Measurements from ENCODE around the gene CMKLR1.

Gene CMKLR1

GRCh38 chr12:108338915-108339657 is at the start of gene CMKLR1:
Gene CMKLR1 (minus strand): TSS chr12:108339311. CDS start chr12:108293591, 45,720 bp downstream.
- H3K4me3 ChIP-seq (ENCODE audit: low read depth, low read length): no peak within 1 kb of the TSS
- TF ChIP-seq, protein P1, sequence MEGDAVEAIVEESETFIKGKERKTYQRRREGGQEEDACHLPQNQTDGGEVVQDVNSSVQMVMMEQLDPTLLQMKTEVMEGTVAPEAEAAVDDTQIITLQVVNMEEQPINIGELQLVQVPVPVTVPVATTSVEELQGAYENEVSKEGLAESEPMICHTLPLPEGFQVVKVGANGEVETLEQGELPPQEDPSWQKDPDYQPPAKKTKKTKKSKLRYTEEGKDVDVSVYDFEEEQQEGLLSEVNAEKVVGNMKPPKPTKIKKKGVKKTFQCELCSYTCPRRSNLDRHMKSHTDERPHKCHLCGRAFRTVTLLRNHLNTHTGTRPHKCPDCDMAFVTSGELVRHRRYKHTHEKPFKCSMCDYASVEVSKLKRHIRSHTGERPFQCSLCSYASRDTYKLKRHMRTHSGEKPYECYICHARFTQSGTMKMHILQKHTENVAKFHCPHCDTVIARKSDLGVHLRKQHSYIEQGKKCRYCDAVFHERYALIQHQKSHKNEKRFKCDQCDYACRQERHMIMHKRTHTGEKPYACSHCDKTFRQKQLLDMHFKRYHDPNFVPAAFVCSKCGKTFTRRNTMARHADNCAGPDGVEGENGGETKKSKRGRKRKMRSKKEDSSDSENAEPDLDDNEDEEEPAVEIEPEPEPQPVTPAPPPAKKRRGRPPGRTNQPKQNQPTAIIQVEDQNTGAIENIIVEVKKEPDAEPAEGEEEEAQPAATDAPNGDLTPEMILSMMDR (IDR thresholded peaks at IDR 0.05; ENCODE audit: insufficient read depth, low read depth, low read length, missing control alignments): no peak
- no peak for DNase-seq (ENCODE audit: low read depth)

GRCh38 chr12:108387771-108388170 is 48.7 kb upstream of the CMKLR1 start:
- no peak overlapping the region for H3K4me3 ChIP-seq (ENCODE audit: low read depth, low read length)
- TF ChIP-seq, protein P1 (IDR thresholded peaks at IDR 0.05; ENCODE audit: insufficient read depth, low read depth, low read length, missing control alignments): no peak
- DNase-seq (ENCODE audit: low read depth): no peak

DNA sequence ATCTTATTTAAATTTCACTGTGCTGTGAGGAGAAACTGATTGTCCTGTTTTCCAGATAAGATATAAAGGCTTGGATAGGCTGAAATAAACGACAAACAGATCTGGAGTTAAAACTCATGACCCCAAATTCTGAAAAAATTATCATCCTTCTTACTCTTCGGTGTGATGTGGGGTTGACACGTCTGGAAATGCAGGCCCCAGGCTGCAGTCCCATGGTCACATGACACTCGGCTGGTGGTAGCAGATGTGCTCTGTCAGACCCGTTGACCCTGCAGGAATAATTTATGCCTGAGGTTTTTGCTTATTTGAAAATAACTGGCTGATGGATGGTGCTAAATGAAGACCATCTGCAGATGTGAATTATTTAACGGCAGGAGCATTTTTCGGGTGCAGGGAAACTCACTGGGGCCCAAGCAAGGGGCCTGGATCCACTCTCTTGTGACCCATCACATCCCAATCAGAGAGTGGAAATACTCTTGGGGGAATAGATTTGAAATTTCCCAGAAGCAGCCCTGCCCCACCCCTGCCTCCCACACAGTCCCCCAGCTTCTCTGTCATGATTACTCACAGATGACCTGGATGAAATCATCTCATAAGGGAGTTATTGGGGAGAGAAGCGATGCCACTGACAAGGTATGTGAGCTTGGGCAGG is 47.7 kb upstream of the CMKLR1 start:
- no peak for DNase-seq (ENCODE audit: low read depth)
- no peak overlapping the region for H3K4me3 ChIP-seq (ENCODE audit: low read depth, low read length)
- TF ChIP-seq, protein P1 (IDR thresholded peaks at IDR 0.05; ENCODE audit: insufficient read depth, low read depth, low read length, missing control alignments): no peak

DNA sequence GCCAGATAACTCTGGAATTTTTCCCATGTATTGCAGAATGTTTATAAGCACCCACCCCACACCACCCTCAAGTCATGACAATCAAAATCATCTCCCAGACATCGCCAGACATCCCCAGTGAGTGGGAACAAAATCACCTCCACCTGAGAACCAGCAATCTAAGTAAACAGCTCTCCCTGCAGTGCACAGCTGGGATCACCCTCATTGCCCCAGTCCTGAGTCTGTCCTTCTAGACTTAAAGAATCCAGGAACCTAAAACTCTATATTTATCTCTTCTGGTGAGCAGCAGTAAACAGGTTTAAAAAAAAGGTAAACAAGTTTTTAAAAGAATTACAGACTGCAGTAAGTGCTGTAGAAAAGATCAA is 43.3 kb upstream of the CMKLR1 start:
- TF ChIP-seq, protein P1 (IDR thresholded peaks at IDR 0.05; ENCODE audit: insufficient read depth, low read depth, low read length, missing control alignments): no peak
- DNase-seq (ENCODE audit: low read depth): no peak
- no peak overlapping the region for H3K4me3 ChIP-seq (ENCODE audit: low read depth, low read length)

- TF ChIP-seq, protein P1 (IDR thresholded peaks at IDR 0.05; ENCODE audit: insufficient read depth, low read depth, low read length, missing control alignments): no peak
- no peak for DNase-seq (ENCODE audit: low read depth)
- H3K4me3 ChIP-seq (ENCODE audit: low read depth, low read length): no peak overlapping the region
These were observed 42.8 kb upstream of the CMKLR1 start for GRCh38 chr12:108381787-108382436.

GRCh38 chr12:108380382-108380781 is 41.3 kb upstream of the CMKLR1 start:
- no peak overlapping the region for H3K4me3 ChIP-seq (ENCODE audit: low read depth, low read length)
- no peak for DNase-seq (ENCODE audit: low read depth)
- TF ChIP-seq, protein P1 (IDR thresholded peaks at IDR 0.05; ENCODE audit: insufficient read depth, low read depth, low read length, missing control alignments): no peak

All from GM12865 (cell line).